ENCODE results near the gene FRY. TPM values are rescaled to one million over a fixed set of nuclear protein-coding genes. Genes with fewer than 3 reads are reported as not detected.
A peak's percentile ranks its signal among the peaks of the same experiment; 100 is the strongest.

FRY gene
- total RNA-seq, 2 donors from 2014 or later: 32.0 to 45.4 TPM

DNA sequence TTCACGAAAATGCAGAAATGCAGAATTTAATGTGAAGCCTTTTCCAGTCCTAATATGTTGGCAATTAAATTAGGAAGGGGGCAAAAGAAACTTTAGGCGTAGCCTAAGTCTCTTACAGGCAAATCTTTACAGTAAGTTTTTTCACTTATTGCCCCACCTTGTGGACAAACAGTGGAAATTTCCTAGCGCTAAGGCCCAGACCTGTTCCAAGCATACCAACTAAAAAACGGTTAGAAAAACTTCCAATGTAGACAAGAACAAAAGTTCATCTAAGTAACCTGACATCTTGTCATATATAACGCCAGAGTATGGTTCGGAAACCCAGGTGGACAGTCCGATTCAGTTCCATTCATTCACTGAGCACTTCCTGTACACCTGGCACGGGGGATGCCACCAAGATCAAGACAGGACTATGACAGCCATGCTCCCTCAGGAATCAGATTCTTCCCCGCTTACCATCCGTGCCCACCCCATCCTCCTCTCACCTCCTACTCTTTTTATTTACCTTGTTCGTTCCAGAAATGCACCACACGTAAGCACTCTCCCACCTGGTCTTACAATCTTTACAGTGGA lies 278.6 kb downstream of the FRY start:
- Histone ChIP-seq H3K27me3 (no peaks in the 10 kb centered on the region), H3K4me1 (peaks cover 10% of the 10 kb centered on the region), H3K27ac (peak overlapping the region in 1 of 4 donors; percentile 29), H3K4me3 (no peak overlapping the region), H3K36me3 (replicated peaks in 1 of 2; ENCODE audit: insufficient read depth in 1 of 2, low read depth in 2 of 2) (no peaks in the 10 kb centered on the region), H3K9me3 (no peaks in the 10 kb centered on the region)
- ATAC-seq (peak; percentile 78), DNase-seq (peak in 2 of 4 donors; percentile 16 to 31)
- 27 to 34% methylated on average over 11 to 12 of the region's 12 CpGs for WGBS, 2 donors
- intact Hi-C loops (cut with DNase I): no loop called here
- TF ChIP-seq, protein P1, sequence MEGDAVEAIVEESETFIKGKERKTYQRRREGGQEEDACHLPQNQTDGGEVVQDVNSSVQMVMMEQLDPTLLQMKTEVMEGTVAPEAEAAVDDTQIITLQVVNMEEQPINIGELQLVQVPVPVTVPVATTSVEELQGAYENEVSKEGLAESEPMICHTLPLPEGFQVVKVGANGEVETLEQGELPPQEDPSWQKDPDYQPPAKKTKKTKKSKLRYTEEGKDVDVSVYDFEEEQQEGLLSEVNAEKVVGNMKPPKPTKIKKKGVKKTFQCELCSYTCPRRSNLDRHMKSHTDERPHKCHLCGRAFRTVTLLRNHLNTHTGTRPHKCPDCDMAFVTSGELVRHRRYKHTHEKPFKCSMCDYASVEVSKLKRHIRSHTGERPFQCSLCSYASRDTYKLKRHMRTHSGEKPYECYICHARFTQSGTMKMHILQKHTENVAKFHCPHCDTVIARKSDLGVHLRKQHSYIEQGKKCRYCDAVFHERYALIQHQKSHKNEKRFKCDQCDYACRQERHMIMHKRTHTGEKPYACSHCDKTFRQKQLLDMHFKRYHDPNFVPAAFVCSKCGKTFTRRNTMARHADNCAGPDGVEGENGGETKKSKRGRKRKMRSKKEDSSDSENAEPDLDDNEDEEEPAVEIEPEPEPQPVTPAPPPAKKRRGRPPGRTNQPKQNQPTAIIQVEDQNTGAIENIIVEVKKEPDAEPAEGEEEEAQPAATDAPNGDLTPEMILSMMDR (IDR thresholded peaks at IDR 0.05): peak; percentile 42 to 77 (median 71)
- TF ChIP-seq POLR2A (IDR thresholded peaks at IDR 0.05): no peak

GRCh38 chr13:32311188-32311897 lies 279.8 kb downstream of the FRY start:
- DNase-seq: no peak
- H3K4me3 ChIP-seq: no peak overlapping the region
- H3K36me3 ChIP-seq (replicated peaks in 1 of 2; ENCODE audit: insufficient read depth in 1 of 2, low read depth in 2 of 2): no peaks in the 10 kb centered on the region
- no peak for TF ChIP-seq POLR2A (IDR thresholded peaks at IDR 0.05)
- TF ChIP-seq, protein P1 (IDR thresholded peaks at IDR 0.05): no peak
- no peaks in the 10 kb centered on the region for H3K27me3 ChIP-seq
- intact Hi-C loops (cut with DNase I): no loop called here
- no peaks in the 10 kb centered on the region for H3K9me3 ChIP-seq
- ATAC-seq: no peak
- no peak overlapping the region for H3K27ac ChIP-seq
- peaks cover 10% of the 10 kb centered on the region for H3K4me1 ChIP-seq
- 80 to 84% methylated on average over 25 to 36 of the region's 36 CpGs for WGBS, 2 donors

DNA sequence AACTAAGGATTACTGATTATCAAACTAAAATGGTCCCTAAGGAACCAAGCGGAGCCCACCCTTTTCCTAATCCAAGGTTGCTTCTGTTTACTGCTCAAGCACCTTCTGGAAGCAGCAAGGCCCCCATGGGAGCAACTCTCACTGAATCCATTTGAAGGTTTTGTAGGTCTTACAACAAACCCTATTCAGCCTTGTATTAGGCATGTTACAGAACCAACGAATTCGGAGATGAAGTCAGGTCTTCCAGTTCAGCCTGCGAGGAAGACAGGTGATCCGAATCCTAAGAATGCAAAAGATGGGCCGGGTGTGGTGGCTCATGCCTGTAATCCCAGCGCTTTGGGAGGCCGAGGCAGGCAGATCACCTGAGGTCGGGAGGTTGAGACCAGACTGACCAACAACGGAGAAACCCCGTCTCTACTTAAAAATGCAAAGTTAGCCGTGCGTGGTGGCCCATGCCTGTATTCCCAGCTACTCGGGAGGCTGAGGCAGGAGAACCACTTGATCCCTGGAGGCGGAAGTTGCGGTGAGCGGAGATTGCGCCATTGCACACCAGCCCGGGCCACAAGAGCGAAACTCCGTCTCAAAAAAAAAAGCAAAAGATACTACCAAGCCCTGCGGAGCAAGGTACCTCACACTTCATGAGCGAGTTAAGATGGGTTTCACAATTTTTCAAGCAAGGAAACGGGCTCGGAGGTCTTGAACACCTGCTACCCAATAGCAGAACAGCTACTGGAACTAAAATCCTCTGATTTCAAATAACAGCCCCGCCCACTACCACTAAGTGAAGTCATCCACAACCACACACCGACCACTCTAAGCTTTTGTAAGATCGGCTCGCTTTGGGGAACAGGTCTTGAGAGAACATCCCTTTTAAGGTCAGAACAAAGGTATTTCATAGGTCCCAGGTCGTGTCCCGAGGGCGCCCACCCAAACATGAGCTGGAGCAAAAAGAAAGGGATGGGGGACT lies 283.0 kb downstream of the FRY start:
- peak overlapping the region in 1 of 2 donors; percentile 52 for H3K4me3 ChIP-seq
- peak; percentile 24 to 60 (median 32) for DNase-seq
- no peaks in the 10 kb centered on the region for H3K36me3 ChIP-seq (replicated peaks in 1 of 2; ENCODE audit: insufficient read depth in 1 of 2, low read depth in 2 of 2)
- ATAC-seq: peak; percentile 12
- peak overlapping the region; percentile 75 to 93 (median 91) for H3K27ac ChIP-seq
- no peaks in the 10 kb centered on the region for H3K9me3 ChIP-seq
- WGBS, 2 donors: 64 to 90% methylated on average over 26 to 32 of the region's 32 CpGs
- H3K27me3 ChIP-seq: no peaks in the 10 kb centered on the region
- H3K4me1 ChIP-seq: peaks cover 8% of the 10 kb centered on the region
- TF ChIP-seq, protein P1 (IDR thresholded peaks at IDR 0.05): no peak
- TF ChIP-seq POLR2A (IDR thresholded peaks at IDR 0.05): no peak
- intact Hi-C loops (cut with DNase I): no loop called here

DNA sequence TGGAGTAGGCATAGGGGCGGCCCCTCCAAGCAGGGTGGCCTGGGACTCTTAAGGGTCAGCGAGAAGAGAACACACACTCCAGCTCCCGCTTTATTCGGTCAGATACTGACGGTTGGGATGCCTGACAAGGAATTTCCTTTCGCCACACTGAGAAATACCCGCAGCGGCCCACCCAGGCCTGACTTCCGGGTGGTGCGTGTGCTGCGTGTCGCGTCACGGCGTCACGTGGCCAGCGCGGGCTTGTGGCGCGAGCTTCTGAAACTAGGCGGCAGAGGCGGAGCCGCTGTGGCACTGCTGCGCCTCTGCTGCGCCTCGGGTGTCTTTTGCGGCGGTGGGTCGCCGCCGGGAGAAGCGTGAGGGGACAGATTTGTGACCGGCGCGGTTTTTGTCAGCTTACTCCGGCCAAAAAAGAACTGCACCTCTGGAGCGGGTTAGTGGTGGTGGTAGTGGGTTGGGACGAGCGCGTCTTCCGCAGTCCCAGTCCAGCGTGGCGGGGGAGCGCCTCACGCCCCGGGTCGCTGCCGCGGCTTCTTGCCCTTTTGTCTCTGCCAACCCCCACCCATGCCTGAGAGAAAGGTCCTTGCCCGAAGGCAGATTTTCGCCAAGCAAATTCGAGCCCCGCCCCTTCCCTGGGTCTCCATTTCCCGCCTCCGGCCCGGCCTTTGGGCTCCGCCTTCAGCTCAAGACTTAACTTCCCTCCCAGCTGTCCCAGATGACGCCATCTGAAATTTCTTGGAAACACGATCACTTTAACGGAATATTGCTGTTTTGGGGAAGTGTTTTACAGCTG lies 283.9 kb downstream of the FRY start, which contains the start of the genes BRCA2 and ZAR1L:
TSS of gene BRCA2 (plus strand) at position 271 of the 790 bp plus-strand sequence. CDS start 953 bp downstream, outside the sequence.
TSS of gene ZAR1L (minus strand) at position 126 of the 790 bp plus-strand sequence. CDS start 3,438 bp downstream, outside the sequence.
- Histone ChIP-seq H3K4me3 (peak within 1 kb of the TSS; percentile 46 to 52), H3K4me1 (peaks cover 4% of the 10 kb centered on the region), H3K27me3 (no peaks in the 10 kb centered on the region), H3K27ac (peak within 1 kb of the TSS; percentile 75 to 93 (median 91)), H3K9me3 (no peaks in the 10 kb centered on the region), H3K36me3 (replicated peaks in 1 of 2; ENCODE audit: insufficient read depth in 1 of 2, low read depth in 2 of 2) (no peaks in the 10 kb centered on the region)
- peak; percentile 40 to 80 (median 76) for TF ChIP-seq POLR2A (IDR thresholded peaks at IDR 0.05)
- TF ChIP-seq, protein P1 (IDR thresholded peaks at IDR 0.05): peak in 1 of 7 experiments; percentile 11
- DNase-seq (peak; percentile 87 to 91 (median 89)), ATAC-seq (peak; percentile 98)
- intact Hi-C loops (cut with DNase I): no loop called here
- WGBS, 2 donors: 0% methylated on average over 22 to 60 of the region's 60 CpGs
